Measurements from ENCODE around the gene RORB. TPM values are rescaled to one million over a fixed set of nuclear protein-coding genes. Genes with fewer than 3 reads are reported as not detected.
"Not testable (repeated sequence)": the region's sequence is repeated elsewhere in the genome, so short reads cannot be mapped to it uniquely, and the experiment has no call there.

The RORB gene
- total and polyA plus RNA-seq, 5 donors: 0.54 to 3.4 (median 0.84) TPM

- WGBS: 88% methylated on average over 4 of the region's 4 CpGs
- DNase-seq: no peak
- H3K4me1 ChIP-seq (ENCODE audit: control insufficient read depth, insufficient read depth, low read length): no peaks in the 10 kb centered on the region
- no peak overlapping the region for H3K27ac ChIP-seq (ENCODE audit: low read length)
- ATAC-seq: no peak
- no peaks in the 10 kb centered on the region for H3K9me3 ChIP-seq (ENCODE audit: control insufficient read depth, low read length)
- H3K4me3 ChIP-seq (ENCODE audit: low read length): no peak overlapping the region
- intact Hi-C loops (cut with DNase I): no loop called here
- H3K27me3 ChIP-seq (ENCODE audit: control insufficient read depth, insufficient read depth): no peaks in the 10 kb centered on the region
These were observed 16.1 kb downstream of the RORB start for GRCh38 chr9:74513221-74513620.

GRCh38 chr9:74517188-74517587, 20.1 kb downstream of the RORB start:
- no peak for ATAC-seq
- intact Hi-C loops (cut with DNase I): no loop called here
- DNase-seq: no peak
- Histone ChIP-seq H3K9me3 (ENCODE audit: control insufficient read depth, low read length) (no peaks in the 10 kb centered on the region), H3K4me3 (ENCODE audit: low read length) (no peak overlapping the region), H3K27ac (ENCODE audit: low read length) (no peak overlapping the region), H3K27me3 (ENCODE audit: control insufficient read depth, insufficient read depth) (no peaks in the 10 kb centered on the region), H3K4me1 (ENCODE audit: control insufficient read depth, insufficient read depth, low read length) (no peaks in the 10 kb centered on the region)
- 64% methylated on average over 4 of the region's 4 CpGs for WGBS

- WGBS: 88% methylated on average over 9 of the region's 9 CpGs
- no peak for ATAC-seq
- no peak for DNase-seq
These were observed 22.3 kb downstream of the RORB start for GRCh38 chr9:74519419-74519818.

GRCh38 chr9:74521009-74521408, 23.9 kb downstream of the RORB start:
- intact Hi-C loops (cut with DNase I): no loop called here
- Histone ChIP-seq H3K9me3 (ENCODE audit: control insufficient read depth, low read length) (no peaks in the 10 kb centered on the region), H3K27ac (ENCODE audit: low read length) (no peak overlapping the region), H3K27me3 (ENCODE audit: control insufficient read depth, insufficient read depth) (no peaks in the 10 kb centered on the region), H3K4me3 (ENCODE audit: low read length) (no peak overlapping the region), H3K4me1 (ENCODE audit: control insufficient read depth, insufficient read depth, low read length) (no peaks in the 10 kb centered on the region)
- no peak for DNase-seq
- ATAC-seq: no peak
- 49% methylated on average over 1 of the region's 1 CpG for WGBS

More at GRCh38 chr9:74519419-74519818, 22.3 kb downstream of the RORB start:
- H3K4me1 ChIP-seq (ENCODE audit: control insufficient read depth, insufficient read depth, low read length): no peaks in the 10 kb centered on the region
- no peak overlapping the region for H3K27ac ChIP-seq (ENCODE audit: low read length)
- H3K4me3 ChIP-seq (ENCODE audit: low read length): no peak overlapping the region
- intact Hi-C loops (cut with DNase I): no loop called here
- H3K27me3 ChIP-seq (ENCODE audit: control insufficient read depth, insufficient read depth): no peaks in the 10 kb centered on the region
- H3K9me3 ChIP-seq (ENCODE audit: control insufficient read depth, low read length): no peaks in the 10 kb centered on the region

DNA sequence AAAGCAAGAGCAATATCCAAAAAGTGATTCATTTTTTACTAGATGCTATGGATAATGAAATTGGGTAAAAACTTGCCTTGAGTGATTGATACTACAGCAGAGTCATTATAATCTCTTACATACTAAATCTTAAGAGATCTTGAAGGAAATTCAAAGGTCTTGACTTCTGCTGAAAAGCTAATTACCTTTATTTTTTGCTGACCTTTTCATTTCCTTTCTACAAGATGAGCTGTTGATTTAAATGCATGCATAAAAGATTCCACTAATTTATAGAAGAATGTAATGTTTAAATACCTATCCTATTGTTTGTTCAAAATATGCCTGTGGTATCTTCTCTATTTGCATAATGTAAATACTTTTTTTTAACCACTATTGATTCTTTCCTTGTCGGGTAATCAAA, 27.2 kb downstream of the RORB start:
- no peaks in the 10 kb centered on the region for H3K9me3 ChIP-seq (ENCODE audit: control insufficient read depth, low read length)
- H3K27me3 ChIP-seq (ENCODE audit: control insufficient read depth, insufficient read depth): no peaks in the 10 kb centered on the region
- ATAC-seq: no peak
- no peak overlapping the region for H3K27ac ChIP-seq (ENCODE audit: low read length)
- 45% methylated on average over 1 of the region's 1 CpG for WGBS
- no peak for DNase-seq
- H3K4me1 ChIP-seq (ENCODE audit: control insufficient read depth, insufficient read depth, low read length): peaks cover 1% of the 10 kb centered on the region
- intact Hi-C loops (cut with DNase I): no loop called here
- H3K4me3 ChIP-seq (ENCODE audit: low read length): no peak overlapping the region

GRCh38 chr9:74526215-74526614, 29.1 kb downstream of the RORB start:
- H3K27ac ChIP-seq (ENCODE audit: low read length): no peak overlapping the region
- intact Hi-C loops (cut with DNase I): no loop called here
- no peak for DNase-seq
- WGBS: 50% methylated on average over 2 of the region's 2 CpGs
- ATAC-seq: no peak
- no peaks in the 10 kb centered on the region for H3K9me3 ChIP-seq (ENCODE audit: control insufficient read depth, low read length)
- no peaks in the 10 kb centered on the region for H3K27me3 ChIP-seq (ENCODE audit: control insufficient read depth, insufficient read depth)
- peaks cover 1% of the 10 kb centered on the region for H3K4me1 ChIP-seq (ENCODE audit: control insufficient read depth, insufficient read depth, low read length)
- no peak overlapping the region for H3K4me3 ChIP-seq (ENCODE audit: low read length)

DNA sequence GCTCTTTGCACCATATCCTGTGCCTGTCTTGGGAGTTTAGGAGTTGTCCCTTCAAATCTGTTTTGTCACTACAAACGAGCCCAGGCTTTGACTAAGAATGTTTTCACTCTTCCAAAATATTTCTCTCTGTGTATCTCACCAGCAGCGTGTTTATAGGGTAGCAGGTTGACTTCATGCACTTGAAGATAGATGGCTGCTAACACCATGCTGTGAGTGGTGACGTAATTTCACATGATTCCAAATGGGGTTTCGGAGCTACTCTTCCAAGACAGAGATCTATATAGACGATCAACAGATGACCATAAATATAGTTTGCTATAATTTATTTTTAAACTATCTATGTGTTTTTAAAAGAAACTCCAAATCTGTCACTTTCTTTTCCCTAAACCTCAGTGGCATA, 30.6 kb downstream of the RORB start:
- 53% methylated on average over 5 of the region's 5 CpGs for WGBS
- Histone ChIP-seq H3K27ac (ENCODE audit: low read length) (no peak overlapping the region), H3K4me1 (ENCODE audit: control insufficient read depth, insufficient read depth, low read length) (peaks cover 1% of the 10 kb centered on the region), H3K9me3 (ENCODE audit: control insufficient read depth, low read length) (no peaks in the 10 kb centered on the region), H3K4me3 (ENCODE audit: low read length) (no peak overlapping the region), H3K27me3 (ENCODE audit: control insufficient read depth, insufficient read depth) (no peaks in the 10 kb centered on the region)
- DNase-seq (no peak), ATAC-seq (no peak)
- intact Hi-C loops (cut with DNase I): no loop called here

DNA sequence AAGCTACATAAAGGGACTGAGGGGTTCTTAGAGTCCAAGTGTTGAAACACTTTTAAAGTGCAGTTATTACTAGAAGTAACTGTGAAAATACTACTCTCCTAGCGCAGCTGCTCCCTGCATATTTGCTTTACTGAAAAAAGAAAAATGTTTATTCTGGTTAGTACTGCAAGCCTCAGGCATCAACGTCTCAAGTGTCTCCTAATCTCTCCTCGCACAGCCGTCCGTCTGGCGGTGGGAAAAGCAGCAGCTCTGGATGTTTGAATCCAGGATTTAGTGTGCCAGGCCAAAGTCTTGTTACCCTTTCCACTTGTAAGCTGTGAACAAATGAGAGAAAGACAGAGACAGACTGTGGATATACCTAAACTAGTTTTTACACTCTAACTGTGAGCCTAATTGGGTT, 31.1 kb downstream of the RORB start:
- WGBS: 47% methylated on average over 6 of the region's 6 CpGs
- intact Hi-C loops (cut with DNase I): no loop called here
- Histone ChIP-seq H3K27ac (ENCODE audit: low read length) (no peak overlapping the region), H3K27me3 (ENCODE audit: control insufficient read depth, insufficient read depth) (no peaks in the 10 kb centered on the region), H3K4me1 (ENCODE audit: control insufficient read depth, insufficient read depth, low read length) (peaks cover 1% of the 10 kb centered on the region), H3K9me3 (ENCODE audit: control insufficient read depth, low read length) (no peaks in the 10 kb centered on the region), H3K4me3 (ENCODE audit: low read length) (no peak overlapping the region)
- ATAC-seq: no peak
- no peak for DNase-seq

- H3K4me1 ChIP-seq (ENCODE audit: control insufficient read depth, insufficient read depth, low read length); H3K27ac ChIP-seq (ENCODE audit: low read length); H3K4me3 ChIP-seq (ENCODE audit: low read length); H3K9me3 ChIP-seq (ENCODE audit: control insufficient read depth, low read length); intact Hi-C loops (cut with DNase I); H3K27me3 ChIP-seq (ENCODE audit: control insufficient read depth, insufficient read depth); DNase-seq; ATAC-seq: not testable (repeated sequence)
- WGBS: 73% methylated on average over 8 of the region's 8 CpGs
These were observed 33.3 kb downstream of the RORB start for GRCh38 chr9:74530458-74530857.

- Histone ChIP-seq H3K27me3 (ENCODE audit: control insufficient read depth, insufficient read depth) (no peaks in the 10 kb centered on the region), H3K9me3 (ENCODE audit: control insufficient read depth, low read length) (no peaks in the 10 kb centered on the region), H3K4me1 (ENCODE audit: control insufficient read depth, insufficient read depth, low read length) (no peaks in the 10 kb centered on the region), H3K27ac (ENCODE audit: low read length) (no peak overlapping the region), H3K4me3 (ENCODE audit: low read length) (no peak overlapping the region)
- intact Hi-C loops (cut with DNase I): no loop called here
- 79% methylated on average over 1 of the region's 1 CpG for WGBS
- ATAC-seq (no peak), DNase-seq (no peak)
These were observed 36.1 kb downstream of the RORB start for GRCh38 chr9:74533253-74533652.

DNA sequence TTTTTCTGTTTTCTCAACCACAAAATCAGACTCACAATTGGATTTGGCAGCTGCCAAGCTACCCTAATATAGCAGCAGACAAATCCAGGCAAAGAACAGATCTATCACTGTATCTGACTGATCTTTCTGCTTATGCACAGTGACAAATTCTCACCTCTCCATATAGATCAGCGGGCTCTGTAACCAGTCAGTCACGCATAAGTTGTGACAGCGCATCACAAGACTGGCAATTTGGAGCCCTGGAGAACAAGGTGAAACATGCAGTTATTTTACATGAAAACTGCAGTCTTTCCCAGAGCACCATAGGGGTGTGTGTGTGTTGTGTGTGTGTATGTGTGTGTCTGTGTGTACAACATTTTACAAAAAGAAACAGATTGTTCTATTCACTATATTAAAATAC, 37.7 kb downstream of the RORB start:
- no peak for ATAC-seq
- WGBS: 83% methylated on average over 3 of the region's 3 CpGs

DNA sequence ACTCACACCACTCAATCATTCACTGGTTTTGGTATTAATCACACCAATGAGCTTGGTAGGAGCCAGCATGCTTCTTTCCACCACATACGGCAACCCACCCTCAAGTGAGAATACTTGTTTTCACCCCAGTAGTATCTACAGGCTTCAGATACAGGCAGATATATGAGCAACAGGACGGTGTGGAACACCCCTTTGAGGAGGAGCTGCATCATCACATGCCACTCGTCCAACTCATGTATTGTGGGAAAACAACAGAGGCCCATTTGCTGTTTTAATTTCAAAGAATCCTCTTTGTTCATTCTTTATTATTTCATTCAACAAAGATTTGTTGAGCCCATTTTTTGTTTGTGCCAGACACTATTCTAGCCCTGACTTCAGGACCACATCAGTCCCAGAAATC, 46.0 kb downstream of the RORB start:
- Histone ChIP-seq H3K4me1 (ENCODE audit: control insufficient read depth, insufficient read depth, low read length) (no peaks in the 10 kb centered on the region), H3K27me3 (ENCODE audit: control insufficient read depth, insufficient read depth) (no peaks in the 10 kb centered on the region), H3K4me3 (ENCODE audit: low read length) (no peak overlapping the region), H3K9me3 (ENCODE audit: control insufficient read depth, low read length) (no peaks in the 10 kb centered on the region), H3K27ac (ENCODE audit: low read length) (no peak overlapping the region)
- DNase-seq (no peak), ATAC-seq (no peak)
- intact Hi-C loops (cut with DNase I): loop anchor here in 1 of 4 donors (10.0 kb wide), 1 partner anchor 62 kb away; no protein-coding TSS in a partner anchor
- 35% methylated on average over 3 of the region's 3 CpGs for WGBS

More for the DNA sequence above, 37.7 kb downstream of the RORB start:
- DNase-seq: no peak
- no peaks in the 10 kb centered on the region for H3K27me3 ChIP-seq (ENCODE audit: control insufficient read depth, insufficient read depth)
- H3K9me3 ChIP-seq (ENCODE audit: control insufficient read depth, low read length): no peaks in the 10 kb centered on the region
- no peak overlapping the region for H3K27ac ChIP-seq (ENCODE audit: low read length)
- intact Hi-C loops (cut with DNase I): no loop called here
- H3K4me3 ChIP-seq (ENCODE audit: low read length): no peak overlapping the region
- H3K4me1 ChIP-seq (ENCODE audit: control insufficient read depth, insufficient read depth, low read length): no peaks in the 10 kb centered on the region
